OCI-LY1 (cell line): ENCODE results near the gene MGME1.
A peak's percentile ranks its signal among the peaks of the same experiment; 100 is the strongest.

Experiments used
- H2AFZ ChIP-seq: fragments of 200-600 bp; sonication (generic), shearing (Covaris generic); 2 replicates; pipeline ENCODE4 v1.6.0; 2014; ENCODE audit warnings: antibody characterized with exemption, mild to moderate bottlenecking, low read length
- H3F3A ChIP-seq: fragments of 200-600 bp; sonication (generic), shearing (Covaris generic); 2 replicates; pipeline ENCODE4 v1.6.0; 2014; ENCODE audit warnings: mild to moderate bottlenecking, antibody characterized with exemption, low read length, moderate library complexity; ENCODE audit not compliant: insufficient read depth
- H3K27ac ChIP-seq: fragments of 200-600 bp; sonication (generic); 2 replicates; pipeline ENCODE4 v1.5.1; 2014; ENCODE audit warnings: low read length, mixed run types, mild to moderate bottlenecking, low read depth; ENCODE audit not compliant: poor library complexity, severe bottlenecking
- H3K27me3 ChIP-seq: fragments of 200-600 bp; sonication (generic); 2 replicates; pipeline ENCODE4 v1.6.0; 2014; ENCODE audit warnings: antibody characterized with exemption, mild to moderate bottlenecking, low read length, moderate library complexity; ENCODE audit not compliant: insufficient read depth
- H3K36me3 ChIP-seq: fragments of 200-600 bp; sonication (generic); 2 replicates; pipeline ENCODE4 v1.6.1; 2014; ENCODE audit warnings: mild to moderate bottlenecking, antibody characterized with exemption, low read length, moderate library complexity, mixed read lengths; ENCODE audit not compliant: insufficient read depth
- H3K4me1 ChIP-seq: fragments of 200-600 bp; sonication (generic); 2 replicates; pipeline ENCODE4 v1.5.1; 2014; ENCODE audit warnings: mild to moderate bottlenecking, low read length, moderate library complexity; ENCODE audit not compliant: insufficient read depth, severe bottlenecking
- H3K4me2 ChIP-seq: fragments of 200-600 bp; sonication (generic), shearing (Covaris generic); 2 replicates; pipeline ENCODE4 v1.6.1; 2014; ENCODE audit warnings: low read length
- H3K4me3 ChIP-seq: fragments of 200-600 bp; sonication (generic); 2 replicates; pipeline ENCODE4 v1.5.1; 2014; ENCODE audit warnings: low read length, low read depth, mild to moderate bottlenecking, mixed read lengths; ENCODE audit not compliant: poor library complexity, severe bottlenecking
- H3K79me2 ChIP-seq: fragments of 200-600 bp; shearing (Covaris generic); 2 replicates; pipeline ENCODE4 v1.6.1; 2016; ENCODE audit warnings: mixed run types, low read length, mixed read lengths; ENCODE audit not compliant: insufficient read depth
- H3K9ac ChIP-seq: fragments of 200-600 bp; sonication (generic), shearing (Covaris generic); 2 replicates; pipeline ENCODE4 v1.6.1; 2014; ENCODE audit warnings: mild to moderate bottlenecking, low read length, mixed read lengths
- H3K9me2 ChIP-seq: fragments of 200-600 bp; sonication (generic), shearing (Covaris generic); 2 replicates; pipeline ENCODE4 v1.6.1; 2014; ENCODE audit warnings: low read depth, mild to moderate bottlenecking, low read length, mixed read lengths
- H3K9me3 ChIP-seq: fragments of 200-600 bp; shearing (Covaris generic); 2 replicates; pipeline ENCODE4 v1.6.1; 2014; ENCODE audit warnings: low read length, mixed read lengths
- H4K20me1 ChIP-seq: fragments of 200-600 bp; sonication (generic), shearing (Covaris generic); 2 replicates; pipeline ENCODE4 v1.6.0; 2016; ENCODE audit warnings: mild to moderate bottlenecking, low read length; ENCODE audit not compliant: insufficient read depth
- CTCF ChIP-seq: fragments of 200-600 bp; sonication (generic), shearing (Covaris generic); IDR thresholded peaks from 2 replicates; pipeline ENCODE4 v1.5.1; 2017; ENCODE audit warnings: mild to moderate bottlenecking, antibody characterized with exemption, low read length, moderate library complexity, mixed read lengths
- EZH2 ChIP-seq: fragments of 200-600 bp; sonication (generic), shearing (Covaris generic); IDR thresholded peaks from 2 replicates; pipeline ENCODE4 v1.8.0; 2017; ENCODE audit warnings: borderline replicate concordance, mixed run types, mild to moderate bottlenecking, antibody characterized with exemption, low read length, moderate library complexity, mixed read lengths

MGME1 gene

DNA sequence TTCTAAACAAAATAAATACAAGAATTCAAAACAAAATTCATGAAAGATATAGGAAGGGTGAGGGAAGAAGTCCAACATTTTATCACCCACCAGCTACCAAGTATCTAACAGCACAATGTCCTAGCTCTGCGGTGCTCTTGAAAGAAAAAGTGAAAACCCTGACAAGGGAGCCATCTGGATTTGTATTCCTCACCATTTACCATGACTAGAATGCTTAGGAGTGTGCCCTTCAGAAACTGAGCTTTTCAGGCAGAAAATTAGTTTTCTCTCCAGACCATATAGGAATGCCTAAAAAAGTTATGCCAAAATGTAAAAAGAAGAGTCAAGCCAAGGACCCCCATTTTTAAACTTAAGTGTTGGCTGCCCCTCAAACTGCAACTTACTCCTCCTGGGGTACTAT, 4.7 kb upstream of the MGME1 start:
- Histone ChIP-seq H3K36me3 (peaks cover 91% of the 10 kb centered on the region), H3K27ac (peak overlapping the region; percentile 28), H3F3A (no peaks in the 10 kb centered on the region), H3K9me2 (no peaks in the 10 kb centered on the region), H3K79me2 (peaks cover 95% of the 10 kb centered on the region), H4K20me1 (peaks cover 6% of the 10 kb centered on the region), H3K9ac (peak overlapping the region; percentile 100), H3K9me3 (no peaks in the 10 kb centered on the region), H3K4me1 (peaks cover 75% of the 10 kb centered on the region), H2AFZ (no peak overlapping the region), H3K27me3 (no peaks in the 10 kb centered on the region), H3K4me3 (peak overlapping the region; percentile 98), H3K4me2 (peak overlapping the region; percentile 98)
- TF ChIP-seq CTCF (no peak), EZH2 (no peak)

- peaks cover 85% of the 10 kb centered on the region for H3K36me3 ChIP-seq
- no peaks in the 10 kb centered on the region for H3F3A ChIP-seq
- TF ChIP-seq EZH2 (no peak), CTCF (no peak)
- no peaks in the 10 kb centered on the region for H3K27me3 ChIP-seq
- peak overlapping the region; percentile 98 for H3K4me2 ChIP-seq
- H3K4me1 ChIP-seq = peaks cover 69% of the 10 kb centered on the region
- peak overlapping the region; percentile 100 for H3K9ac ChIP-seq
- no peaks in the 10 kb centered on the region for H3K9me2 ChIP-seq
- H3K79me2 ChIP-seq = peaks cover 92% of the 10 kb centered on the region
- H3K9me3 ChIP-seq = no peaks in the 10 kb centered on the region
- H3K4me3 ChIP-seq = peak overlapping the region; percentile 98
- peaks cover 6% of the 10 kb centered on the region for H4K20me1 ChIP-seq
- no peak overlapping the region for H2AFZ ChIP-seq
- peak overlapping the region; percentile 98 for H3K27ac ChIP-seq
Measured at GRCh38 chr20:17964632-17965031, 4.2 kb upstream of the MGME1 start.

DNA sequence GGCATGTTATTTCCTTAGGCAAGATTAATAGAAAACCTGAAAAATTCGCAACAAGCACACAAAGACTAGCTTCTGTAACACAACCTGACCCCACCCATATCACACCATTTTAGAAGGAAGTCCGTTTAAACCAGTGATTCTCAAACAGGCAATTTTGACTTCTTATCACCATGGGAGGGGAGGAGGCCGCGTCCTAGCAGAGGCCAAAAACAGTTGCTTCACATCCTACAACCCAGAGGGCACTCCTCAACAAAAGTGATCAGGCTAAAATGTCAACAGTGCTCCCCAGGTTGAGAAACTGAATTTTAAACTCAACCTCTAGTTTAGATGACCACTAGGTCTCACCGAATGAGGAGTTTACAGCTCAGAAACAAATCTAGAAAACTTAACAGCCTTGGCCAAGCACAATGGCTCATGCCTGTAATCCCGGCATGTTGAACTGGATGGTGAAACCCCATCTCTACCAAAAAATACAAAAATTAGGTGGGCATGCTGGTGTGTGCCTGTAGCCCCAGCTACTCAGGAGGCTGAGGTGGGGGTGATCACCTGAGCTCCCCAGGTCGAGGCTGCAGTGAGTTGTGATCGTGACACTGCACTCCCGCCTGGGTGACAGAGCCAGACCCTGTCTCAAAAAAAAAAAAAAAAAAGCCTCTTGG, 3.6 kb upstream of the MGME1 start:
- H3K36me3 ChIP-seq = peaks cover 83% of the 10 kb centered on the region
- H3K9ac ChIP-seq = peak overlapping the region; percentile 100
- no peaks in the 10 kb centered on the region for H3K9me3 ChIP-seq
- H3K4me1 ChIP-seq = peaks cover 64% of the 10 kb centered on the region
- no peaks in the 10 kb centered on the region for H3F3A ChIP-seq
- H4K20me1 ChIP-seq = peaks cover 6% of the 10 kb centered on the region
- peak overlapping the region; percentile 98 for H3K4me3 ChIP-seq
- peak overlapping the region; percentile 98 for H3K27ac ChIP-seq
- no peak for TF ChIP-seq EZH2
- TF ChIP-seq CTCF = no peak
- H3K79me2 ChIP-seq = peaks cover 92% of the 10 kb centered on the region
- no peak overlapping the region for H2AFZ ChIP-seq
- peak overlapping the region; percentile 98 for H3K4me2 ChIP-seq
- no peaks in the 10 kb centered on the region for H3K27me3 ChIP-seq
- H3K9me2 ChIP-seq = no peaks in the 10 kb centered on the region
